ENCODE data around the gene HOPX.

Gene HOPX

DNA sequence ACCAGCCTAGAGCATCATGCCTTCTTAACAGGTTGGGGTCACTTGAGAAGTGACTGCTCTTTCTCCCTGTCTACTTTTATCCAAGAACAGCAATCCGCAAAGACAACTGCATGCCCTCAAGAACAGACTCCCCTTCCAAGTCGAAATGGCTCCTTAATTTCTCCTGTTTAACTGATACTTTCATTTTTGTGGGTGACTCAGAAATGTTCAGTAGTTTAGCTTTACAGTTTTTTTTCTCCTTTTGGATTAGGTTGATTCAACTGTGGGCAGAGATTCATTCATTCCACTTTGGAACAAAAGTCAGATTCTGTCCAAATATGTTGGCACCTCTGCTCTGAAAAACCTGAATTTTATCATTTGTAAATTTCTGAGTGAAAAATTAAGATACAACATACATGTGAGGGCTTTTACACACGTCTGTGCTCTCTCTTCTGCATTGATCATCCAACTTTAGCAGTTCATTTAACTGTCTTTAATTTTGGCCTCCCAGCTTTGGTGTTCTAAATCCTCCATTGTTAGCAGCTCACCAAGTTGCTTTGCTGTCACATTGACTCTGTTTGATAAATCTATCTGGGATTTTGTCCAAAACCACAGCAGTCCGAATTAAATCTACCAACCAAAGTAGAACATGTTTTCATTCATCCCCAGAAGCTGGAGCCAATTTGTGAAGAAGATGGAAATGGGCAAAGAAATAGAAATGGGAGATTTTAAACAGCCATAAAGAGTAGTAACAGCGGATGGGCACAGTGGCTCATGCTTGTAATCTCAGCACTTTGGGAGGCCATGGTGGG, 50.0 kb downstream of the HOPX start:
- TF ChIP-seq, protein P1, sequence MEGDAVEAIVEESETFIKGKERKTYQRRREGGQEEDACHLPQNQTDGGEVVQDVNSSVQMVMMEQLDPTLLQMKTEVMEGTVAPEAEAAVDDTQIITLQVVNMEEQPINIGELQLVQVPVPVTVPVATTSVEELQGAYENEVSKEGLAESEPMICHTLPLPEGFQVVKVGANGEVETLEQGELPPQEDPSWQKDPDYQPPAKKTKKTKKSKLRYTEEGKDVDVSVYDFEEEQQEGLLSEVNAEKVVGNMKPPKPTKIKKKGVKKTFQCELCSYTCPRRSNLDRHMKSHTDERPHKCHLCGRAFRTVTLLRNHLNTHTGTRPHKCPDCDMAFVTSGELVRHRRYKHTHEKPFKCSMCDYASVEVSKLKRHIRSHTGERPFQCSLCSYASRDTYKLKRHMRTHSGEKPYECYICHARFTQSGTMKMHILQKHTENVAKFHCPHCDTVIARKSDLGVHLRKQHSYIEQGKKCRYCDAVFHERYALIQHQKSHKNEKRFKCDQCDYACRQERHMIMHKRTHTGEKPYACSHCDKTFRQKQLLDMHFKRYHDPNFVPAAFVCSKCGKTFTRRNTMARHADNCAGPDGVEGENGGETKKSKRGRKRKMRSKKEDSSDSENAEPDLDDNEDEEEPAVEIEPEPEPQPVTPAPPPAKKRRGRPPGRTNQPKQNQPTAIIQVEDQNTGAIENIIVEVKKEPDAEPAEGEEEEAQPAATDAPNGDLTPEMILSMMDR (IDR thresholded peaks at IDR 0.05; ENCODE audit: low read depth, low read length), result no peak
- H3K4me3 ChIP-seq (replicated peaks in 1 of 2; ENCODE audit: low read depth in 2 of 2, low read length in 2 of 2), result no peak overlapping the region
- DNase-seq (ENCODE audit: low read depth in 2 of 2), result peak in 1 of 2 donors; percentile 65

DNA sequence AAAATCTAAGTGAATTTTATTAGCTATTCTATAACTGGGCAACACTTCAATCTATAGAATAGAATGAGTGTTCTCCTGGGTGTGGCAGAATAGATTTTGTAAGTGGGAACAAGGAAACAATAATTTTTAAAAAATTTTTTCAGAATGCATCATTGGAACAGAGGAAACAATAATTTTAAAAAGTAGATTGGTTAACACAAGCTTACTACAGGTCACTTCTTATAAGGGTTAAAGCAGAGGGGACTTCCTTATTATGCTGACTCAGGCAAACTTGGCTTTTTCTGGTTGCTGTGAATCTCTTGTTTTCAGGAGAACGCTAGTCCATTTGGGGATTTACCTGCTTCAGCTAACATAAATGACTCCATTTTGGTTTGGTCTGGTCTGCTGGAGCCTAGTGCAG, 52.5 kb downstream of the HOPX start:
- TF ChIP-seq, protein P1 (IDR thresholded peaks at IDR 0.05; ENCODE audit: low read depth, low read length), result no peak
- H3K4me3 ChIP-seq (replicated peaks in 1 of 2; ENCODE audit: low read depth in 2 of 2, low read length in 2 of 2), result no peak overlapping the region
- no peak for DNase-seq (ENCODE audit: low read depth in 2 of 2)

DNA sequence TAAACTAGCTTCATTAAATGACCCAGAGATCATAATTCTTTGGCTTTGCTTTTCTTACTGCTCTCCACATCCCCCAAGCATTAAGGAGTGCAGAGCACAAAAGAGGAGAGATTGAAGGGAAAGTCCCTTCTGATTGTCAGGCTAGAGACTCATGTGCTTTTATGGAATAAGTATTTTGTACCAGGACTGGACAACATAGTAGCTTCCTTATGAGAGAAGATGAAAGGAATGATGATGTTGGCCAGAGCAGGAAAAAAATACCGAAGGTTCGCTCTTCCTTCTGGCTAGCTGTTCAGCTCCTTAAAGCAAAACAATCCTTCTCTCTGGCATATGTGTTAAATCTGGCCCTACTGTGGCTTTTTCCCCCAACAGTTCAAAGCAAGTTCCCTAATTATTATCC, 53.1 kb downstream of the HOPX start:
- TF ChIP-seq, protein P1 (IDR thresholded peaks at IDR 0.05; ENCODE audit: low read depth, low read length), result no peak
- DNase-seq (ENCODE audit: low read depth in 2 of 2), result no peak
- no peak overlapping the region for H3K4me3 ChIP-seq (replicated peaks in 1 of 2; ENCODE audit: low read depth in 2 of 2, low read length in 2 of 2)

DNA sequence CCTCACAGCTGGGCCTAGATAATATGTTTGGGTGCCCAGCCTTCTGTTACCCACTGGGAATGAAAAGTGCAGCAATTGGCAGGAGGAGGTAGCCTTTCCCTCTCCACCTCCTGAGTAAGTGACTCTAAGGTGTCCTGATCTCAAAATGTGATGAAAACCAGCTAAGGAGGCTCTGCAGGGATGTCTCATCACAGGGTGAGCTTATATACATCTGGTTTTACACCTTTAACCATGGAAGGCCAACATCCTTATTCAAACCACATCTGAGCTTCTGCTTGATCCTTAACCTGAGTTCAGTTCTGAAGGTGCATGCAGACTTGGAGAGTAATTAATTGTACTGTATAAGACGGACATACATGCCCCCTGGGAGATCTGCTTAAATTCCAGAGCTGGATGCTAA, 53.7 kb downstream of the HOPX start:
- no peak for DNase-seq (ENCODE audit: low read depth in 2 of 2)
- TF ChIP-seq, protein P1 (IDR thresholded peaks at IDR 0.05; ENCODE audit: low read depth, low read length), result no peak
- H3K4me3 ChIP-seq (replicated peaks in 1 of 2; ENCODE audit: low read depth in 2 of 2, low read length in 2 of 2), result no peak overlapping the region

DNA sequence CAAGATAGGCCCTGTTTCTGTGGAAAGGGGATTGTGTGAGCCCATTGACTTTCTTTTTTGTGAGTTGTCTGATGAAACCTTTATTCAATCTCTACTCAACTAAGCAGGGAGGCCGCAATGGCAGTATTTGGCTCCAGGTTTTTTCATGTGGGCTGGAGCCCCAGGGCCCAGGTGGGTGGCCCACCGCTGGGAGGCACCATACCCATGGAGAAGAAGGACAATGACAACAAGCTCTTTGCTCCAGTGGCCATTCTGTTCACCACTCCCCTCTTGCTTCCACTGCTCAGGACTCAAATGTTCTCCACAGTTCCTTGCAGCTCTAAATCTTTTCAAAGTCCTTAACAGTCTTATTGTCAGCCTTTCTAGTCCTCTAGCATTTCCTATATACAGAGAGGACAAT, 54.1 kb downstream of the HOPX start:
- H3K4me3 ChIP-seq (replicated peaks in 1 of 2; ENCODE audit: low read depth in 2 of 2, low read length in 2 of 2), result no peak overlapping the region
- TF ChIP-seq, protein P1 (IDR thresholded peaks at IDR 0.05; ENCODE audit: low read depth, low read length), result peak; percentile 12
- DNase-seq (ENCODE audit: low read depth in 2 of 2), result peak in 1 of 2 donors; percentile 17

DNA sequence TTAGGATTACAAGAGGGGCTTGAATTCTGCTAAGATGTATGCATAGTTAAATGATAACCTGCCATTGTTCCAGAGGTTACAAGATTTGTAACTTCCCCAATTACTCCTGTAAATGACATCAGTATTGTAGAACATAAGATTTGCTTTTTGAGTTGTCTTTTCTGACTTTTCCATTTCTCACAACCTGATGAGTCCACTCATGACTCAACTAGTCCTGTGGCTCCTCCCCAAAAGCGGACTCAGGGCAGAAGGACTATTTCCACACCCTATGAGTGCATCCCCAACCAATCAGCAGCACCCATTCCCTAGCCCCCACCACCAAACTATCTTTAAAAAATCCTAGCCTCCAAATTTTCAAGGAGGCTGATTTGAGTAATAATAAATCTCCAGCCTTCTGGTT, 54.7 kb downstream of the HOPX start:
- TF ChIP-seq, protein P1 (IDR thresholded peaks at IDR 0.05; ENCODE audit: low read depth, low read length), result no peak
- H3K4me3 ChIP-seq (replicated peaks in 1 of 2; ENCODE audit: low read depth in 2 of 2, low read length in 2 of 2), result no peak overlapping the region
- DNase-seq (ENCODE audit: low read depth in 2 of 2), result peak in 1 of 2 donors; percentile 16

DNA sequence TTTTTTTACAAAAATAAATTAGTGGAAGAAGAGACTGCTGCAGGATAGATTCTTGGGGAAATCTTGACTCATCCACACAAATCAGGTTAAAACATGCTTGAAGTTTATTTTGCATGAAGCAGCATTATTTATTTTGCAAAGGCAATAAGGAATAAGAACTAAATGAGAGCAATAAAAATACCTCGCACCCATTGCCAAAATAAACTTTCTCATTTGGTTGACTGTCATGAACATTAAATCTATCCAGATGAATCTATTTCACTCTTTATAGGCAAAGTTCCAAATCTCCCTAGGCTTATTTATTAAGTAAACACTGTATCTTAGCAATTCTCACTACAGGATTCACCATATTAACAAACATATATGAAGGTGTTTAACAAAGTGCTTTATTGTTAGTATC, 58.9 kb downstream of the HOPX start:
- no peak overlapping the region for H3K4me3 ChIP-seq (replicated peaks in 1 of 2; ENCODE audit: low read depth in 2 of 2, low read length in 2 of 2)
- TF ChIP-seq, protein P1 (IDR thresholded peaks at IDR 0.05; ENCODE audit: low read depth, low read length), result no peak
- DNase-seq (ENCODE audit: low read depth in 2 of 2), result no peak

Measured in cardiac fibroblast (primary cell).